Uterus (tissue), 4 donors: ENCODE results near the gene STRN. TPM values are rescaled to one million over a fixed set of nuclear protein-coding genes. Genes with fewer than 3 reads are reported as not detected.

Source experiments
- DNase-seq, 2 donors: peaks; one replicate each; pipeline ENCODE4 v3.0.0-alpha.2; 2019 to 2020
- H3K27ac ChIP-seq, 2 donors: fragments of 200-600 bp; sonication (generic); 1 replicate in 1 of 2; 2 replicates in 1 of 2; pipeline ENCODE4 v1.5.1; 2016 to 2018
- H3K27me3 ChIP-seq, 2 donors: fragments of 200-600 bp; sonication (generic); one replicate each; pipeline ENCODE4 v1.5.1; 2018 to 2019; ENCODE audit warnings: control low read depth in 1 of 2
- H3K36me3 ChIP-seq, 2 donors: fragments of 200-600 bp; sonication (generic); one replicate each; pipeline ENCODE4 v1.5.1; 2019; ENCODE audit warnings: control low read depth in 1 of 2
- H3K4me1 ChIP-seq, 2 donors: fragments of 200-600 bp; sonication (generic); one replicate each; pipeline ENCODE4 v1.5.1; 2018 to 2019; ENCODE audit warnings: control low read depth in 1 of 2
- H3K4me3 ChIP-seq, 2 donors: fragments of 200-600 bp; sonication (generic); 1 replicate in 1 of 2; 2 replicates in 1 of 2; pipeline ENCODE4 v1.5.1; 2018 to 2019; ENCODE audit warnings: mild to moderate bottlenecking in 1 of 2
- H3K9me3 ChIP-seq, 2 donors: fragments of 200-600 bp; sonication (generic); one replicate each; pipeline ENCODE4 v1.5.1; 2019; ENCODE audit warnings: control low read depth in 1 of 2
- CTCF ChIP-seq, 4 experiments: fragments of 200-600 bp in 2 of 4; fragments of 450-650 bp in 2 of 4; sonication (generic) in 2 of 4; IDR thresholded peaks; one replicate each; pipeline ENCODE4 v1.5.1; 2016 to 2019; ENCODE audit warnings: antibody characterized with exemption in 4 of 4, mild to moderate bottlenecking in 2 of 4, moderate library complexity in 1 of 4
- POLR2A ChIP-seq, 2 donors: fragments of 450-650 bp; IDR thresholded peaks; one replicate each; pipeline ENCODE4 v1.6.1; 2016; ENCODE audit warnings: antibody characterized with exemption in 2 of 2, mild to moderate bottlenecking in 1 of 2, moderate library complexity in 1 of 2
- intact Hi-C: fragments of 100-400 bp; cut with DNase I; formaldehyde crosslinking; loops from one replicate; pipeline ENCODE4 v1.15.1; 2023; ENCODE audit warnings: low total_unique reads
- total RNA-seq, 4 donors: library from RNA; depleted of rRNA in 3 of 4; stranded (reverse); fragments of >200 nt in 3 of 4; gene quantifications; one replicate each; pipeline versions ENCODE4 v1.1.0 to v1.2.4, GENCODE V29; 2014 to 2023
- donor health status: DM: yes; HTN: yes; CAD: no.

The STRN gene, protein sequence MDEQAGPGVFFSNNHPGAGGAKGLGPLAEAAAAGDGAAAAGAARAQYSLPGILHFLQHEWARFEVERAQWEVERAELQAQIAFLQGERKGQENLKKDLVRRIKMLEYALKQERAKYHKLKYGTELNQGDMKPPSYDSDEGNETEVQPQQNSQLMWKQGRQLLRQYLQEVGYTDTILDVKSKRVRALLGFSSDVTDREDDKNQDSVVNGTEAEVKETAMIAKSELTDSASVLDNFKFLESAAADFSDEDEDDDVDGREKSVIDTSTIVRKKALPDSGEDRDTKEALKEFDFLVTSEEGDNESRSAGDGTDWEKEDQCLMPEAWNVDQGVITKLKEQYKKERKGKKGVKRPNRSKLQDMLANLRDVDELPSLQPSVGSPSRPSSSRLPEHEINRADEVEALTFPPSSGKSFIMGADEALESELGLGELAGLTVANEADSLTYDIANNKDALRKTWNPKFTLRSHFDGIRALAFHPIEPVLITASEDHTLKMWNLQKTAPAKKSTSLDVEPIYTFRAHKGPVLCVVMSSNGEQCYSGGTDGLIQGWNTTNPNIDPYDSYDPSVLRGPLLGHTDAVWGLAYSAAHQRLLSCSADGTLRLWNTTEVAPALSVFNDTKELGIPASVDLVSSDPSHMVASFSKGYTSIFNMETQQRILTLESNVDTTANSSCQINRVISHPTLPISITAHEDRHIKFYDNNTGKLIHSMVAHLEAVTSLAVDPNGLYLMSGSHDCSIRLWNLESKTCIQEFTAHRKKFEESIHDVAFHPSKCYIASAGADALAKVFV
- 10 to 100 TPM; 12.0 to 29.0 (median 20.2) TPM for total RNA-seq

DNA sequence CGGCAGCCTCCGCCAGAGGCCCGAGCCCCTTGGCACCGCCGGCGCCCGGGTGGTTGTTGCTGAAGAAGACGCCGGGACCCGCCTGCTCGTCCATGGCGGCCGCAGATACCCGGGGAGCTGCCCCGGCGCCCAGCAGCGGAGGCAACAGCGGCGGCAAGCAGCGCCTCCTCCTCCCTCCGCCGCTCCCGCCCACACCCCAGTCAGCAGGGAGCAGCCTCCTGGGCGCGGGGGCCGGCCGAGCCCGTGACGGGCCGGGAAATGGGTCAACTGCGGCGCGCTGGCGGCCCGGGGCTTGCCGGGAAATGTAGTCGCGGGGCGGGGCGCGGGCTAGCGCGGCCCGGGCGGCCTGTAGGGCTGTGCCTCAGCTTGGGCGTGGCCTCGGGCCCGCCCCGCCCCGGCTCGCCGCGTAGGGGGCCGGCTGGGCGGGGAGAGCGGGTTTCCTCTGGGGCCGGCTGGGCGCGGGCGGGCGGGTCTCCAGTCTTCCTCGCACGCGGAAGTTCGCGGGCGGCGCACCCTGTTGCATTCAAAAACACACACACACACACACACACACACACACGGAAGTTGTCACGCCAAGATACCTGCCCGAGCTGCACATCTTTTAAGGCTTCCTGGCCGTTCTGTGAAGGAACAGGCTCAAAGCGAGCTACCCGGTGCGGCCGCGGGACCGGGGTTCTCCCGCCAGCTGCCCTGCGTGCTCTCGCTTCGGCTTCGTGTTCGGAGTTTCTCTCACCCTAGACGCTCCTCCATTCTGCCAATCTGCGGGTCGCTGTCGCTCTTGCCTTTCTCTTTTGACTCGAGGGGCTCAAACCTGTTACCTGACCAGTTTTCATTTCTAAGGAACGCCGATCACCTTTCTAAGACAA is at the start of gene STRN:
Gene STRN (minus strand): TSS at position 167 of the 866 bp plus-strand sequence. CDS start 73 bp downstream, at position 94.
- Histone ChIP-seq H3K36me3 (no peaks in the 10 kb centered on the region), H3K4me1 (no peaks in the 10 kb centered on the region), H3K9me3 (no peaks in the 10 kb centered on the region), H3K4me3 (peak within 1 kb of the TSS; percentile 71 to 100), H3K27me3 (no peaks in the 10 kb centered on the region), H3K27ac (peak within 1 kb of the TSS; percentile 85 to 88)
- intact Hi-C loops = no loop called here
- peak; percentile 93 to 98 for DNase-seq
- peak; percentile 80 to 85 for TF ChIP-seq POLR2A (IDR thresholded peaks at IDR 0.05)
- peak in 1 of 4 experiments; percentile 23 for TF ChIP-seq CTCF (IDR thresholded peaks at IDR 0.05)

GRCh38 chr2:37013315-37013641 is 46.9 kb upstream of the STRN start:
- Histone ChIP-seq H3K9me3 (no peaks in the 10 kb centered on the region), H3K36me3 (no peaks in the 10 kb centered on the region), H3K27me3 (no peaks in the 10 kb centered on the region), H3K4me1 (no peaks in the 10 kb centered on the region), H3K27ac (no peak overlapping the region), H3K4me3 (no peak overlapping the region)
- DNase-seq = no peak
- intact Hi-C loops = no loop called here
- TF ChIP-seq CTCF (IDR thresholded peaks at IDR 0.05) = no peak
- TF ChIP-seq POLR2A (IDR thresholded peaks at IDR 0.05) = no peak

DNA sequence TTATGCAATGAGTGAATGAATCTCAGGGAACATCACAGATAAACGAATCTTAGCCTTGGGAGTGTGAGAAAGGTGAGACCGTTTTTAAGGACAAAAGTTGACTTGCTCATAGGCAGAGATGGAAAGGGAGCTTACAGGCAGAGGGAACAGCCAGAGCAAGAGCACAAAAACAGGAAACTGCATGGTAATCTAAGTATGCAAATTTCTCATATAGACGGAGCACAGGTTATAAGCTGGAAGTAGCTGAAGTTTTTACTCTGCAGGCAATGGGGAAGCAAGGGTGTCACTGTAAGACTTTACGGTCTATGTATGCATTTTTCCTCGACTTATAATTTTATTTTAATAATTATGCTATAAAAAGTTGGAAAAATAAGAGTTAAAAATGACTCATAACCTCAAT is 44.8 kb upstream of the STRN start:
- no peak for DNase-seq
- Histone ChIP-seq H3K9me3 (no peaks in the 10 kb centered on the region), H3K4me3 (no peak overlapping the region), H3K4me1 (no peaks in the 10 kb centered on the region), H3K27me3 (no peaks in the 10 kb centered on the region), H3K36me3 (no peaks in the 10 kb centered on the region), H3K27ac (no peak overlapping the region)
- TF ChIP-seq POLR2A (IDR thresholded peaks at IDR 0.05) (no peak), CTCF (IDR thresholded peaks at IDR 0.05) (no peak)
- intact Hi-C loops = no loop called here

DNA sequence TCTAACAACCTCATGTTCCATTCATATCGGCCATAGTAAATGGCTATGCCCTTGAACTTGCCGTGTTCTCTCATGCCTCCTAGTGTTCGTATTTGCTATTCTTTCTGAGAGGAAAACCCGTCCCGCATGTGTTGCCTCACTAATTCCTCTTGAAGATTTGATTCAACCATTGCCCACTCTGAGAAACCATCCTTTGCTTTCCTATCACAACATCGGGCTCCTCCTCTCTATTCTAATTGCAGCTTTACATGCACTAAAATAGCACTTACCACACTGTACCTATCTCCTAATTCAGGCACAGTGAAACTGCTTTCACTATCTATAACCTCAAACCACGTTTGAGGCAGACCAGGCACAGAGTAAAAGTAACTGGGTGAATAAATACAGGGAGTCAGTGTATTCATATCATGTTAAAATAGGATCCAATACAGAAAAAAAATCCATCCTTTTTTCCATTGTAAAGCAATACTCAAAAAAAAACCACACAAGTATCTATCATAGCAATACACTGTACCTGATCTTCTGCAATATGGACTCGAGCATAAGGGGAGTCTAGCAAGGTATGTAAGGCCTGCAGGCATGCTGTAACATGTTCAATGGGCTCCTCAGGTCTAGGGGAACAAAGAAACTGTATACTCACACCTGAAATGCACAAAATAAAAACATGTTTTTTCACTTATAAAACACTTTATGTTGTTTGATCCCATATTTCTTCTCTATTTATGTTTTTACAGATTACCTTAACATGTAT is 39.0 kb upstream of the STRN start:
- no peak overlapping the region for H3K27ac ChIP-seq
- H3K27me3 ChIP-seq = no peaks in the 10 kb centered on the region
- H3K9me3 ChIP-seq = no peaks in the 10 kb centered on the region
- TF ChIP-seq POLR2A (IDR thresholded peaks at IDR 0.05) (no peak), CTCF (IDR thresholded peaks at IDR 0.05) (peak in 1 of 4 experiments; percentile 29)
- no peak for DNase-seq
- no peak overlapping the region for H3K4me3 ChIP-seq
- H3K36me3 ChIP-seq = no peaks in the 10 kb centered on the region
- no peaks in the 10 kb centered on the region for H3K4me1 ChIP-seq
- intact Hi-C loops = no loop called here
